ENCODE measurements around the gene TNFRSF21.

- TF ChIP-seq CTCF (IDR thresholded peaks at IDR 0.05) (no peak), POLR2A (IDR thresholded peaks at IDR 0.05) (no peak)
Measured at GRCh38 chr6:47276377-47276776, 33.3 kb downstream of the TNFRSF21 start.
